ENCODE results near the gene NUDT9.

GRCh38 chr4:87451537-87451936, 29.2 kb downstream of the NUDT9 start:
- TF ChIP-seq, protein P1, sequence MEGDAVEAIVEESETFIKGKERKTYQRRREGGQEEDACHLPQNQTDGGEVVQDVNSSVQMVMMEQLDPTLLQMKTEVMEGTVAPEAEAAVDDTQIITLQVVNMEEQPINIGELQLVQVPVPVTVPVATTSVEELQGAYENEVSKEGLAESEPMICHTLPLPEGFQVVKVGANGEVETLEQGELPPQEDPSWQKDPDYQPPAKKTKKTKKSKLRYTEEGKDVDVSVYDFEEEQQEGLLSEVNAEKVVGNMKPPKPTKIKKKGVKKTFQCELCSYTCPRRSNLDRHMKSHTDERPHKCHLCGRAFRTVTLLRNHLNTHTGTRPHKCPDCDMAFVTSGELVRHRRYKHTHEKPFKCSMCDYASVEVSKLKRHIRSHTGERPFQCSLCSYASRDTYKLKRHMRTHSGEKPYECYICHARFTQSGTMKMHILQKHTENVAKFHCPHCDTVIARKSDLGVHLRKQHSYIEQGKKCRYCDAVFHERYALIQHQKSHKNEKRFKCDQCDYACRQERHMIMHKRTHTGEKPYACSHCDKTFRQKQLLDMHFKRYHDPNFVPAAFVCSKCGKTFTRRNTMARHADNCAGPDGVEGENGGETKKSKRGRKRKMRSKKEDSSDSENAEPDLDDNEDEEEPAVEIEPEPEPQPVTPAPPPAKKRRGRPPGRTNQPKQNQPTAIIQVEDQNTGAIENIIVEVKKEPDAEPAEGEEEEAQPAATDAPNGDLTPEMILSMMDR (IDR thresholded peaks at IDR 0.05), result no peak
- no peak for TF ChIP-seq POLR2A (IDR thresholded peaks at IDR 0.05)
- no peak for TF ChIP-seq EP300 (IDR thresholded peaks at IDR 0.05)
- no peak for TF ChIP-seq POLR2AphosphoS5 (IDR thresholded peaks at IDR 0.05)
